ENCODE results near the gene DHRS13. TPM values are rescaled to one million over a fixed set of nuclear protein-coding genes. Genes with fewer than 3 reads are reported as not detected.
A peak's percentile ranks its signal among the peaks of the same experiment; 100 is the strongest.

DHRS13 gene
- total and polyA plus RNA-seq, 11 donors: 2.2 to 6.3 (median 2.9) TPM

DNA sequence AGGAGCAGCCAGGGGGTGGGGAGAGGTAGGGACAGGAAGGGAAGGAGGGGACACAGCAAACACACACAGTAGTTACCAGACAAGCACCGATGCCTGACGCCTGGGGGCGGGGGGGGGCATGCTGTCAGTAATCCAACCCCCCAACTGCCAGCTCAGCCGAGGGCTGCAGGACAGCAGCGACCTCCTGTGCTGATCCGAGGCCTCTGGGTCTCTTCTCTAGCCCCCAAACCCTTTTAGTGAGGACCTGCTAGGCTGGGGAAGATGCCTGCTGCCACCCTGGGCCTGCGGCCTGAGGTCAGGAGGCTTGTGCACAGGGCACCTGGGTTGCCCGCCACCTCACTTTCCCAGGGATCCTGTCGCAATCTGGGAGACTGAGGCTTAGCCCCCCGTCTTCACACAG lies 16.9 kb downstream of the DHRS13 start:
- Histone ChIP-seq H3K27me3 (no peaks in the 10 kb centered on the region), H3K9me3 (no peaks in the 10 kb centered on the region), H3K4me3 (no peak overlapping the region), H3K4me1 (peaks cover 0 to 23% (median 4%) of the 10 kb centered on the region in 12 donors), H3K27ac (no peak overlapping the region), H3K36me3 (peaks cover 0 to 61% (median 41%) of the 10 kb centered on the region in 9 donors)
- intact Hi-C loops (cut with DNase I): loop anchor here in 1 of 10 donors (10.0 kb wide), 1 partner anchor 61 kb away; no protein-coding TSS in a partner anchor
- TF ChIP-seq, protein P1, sequence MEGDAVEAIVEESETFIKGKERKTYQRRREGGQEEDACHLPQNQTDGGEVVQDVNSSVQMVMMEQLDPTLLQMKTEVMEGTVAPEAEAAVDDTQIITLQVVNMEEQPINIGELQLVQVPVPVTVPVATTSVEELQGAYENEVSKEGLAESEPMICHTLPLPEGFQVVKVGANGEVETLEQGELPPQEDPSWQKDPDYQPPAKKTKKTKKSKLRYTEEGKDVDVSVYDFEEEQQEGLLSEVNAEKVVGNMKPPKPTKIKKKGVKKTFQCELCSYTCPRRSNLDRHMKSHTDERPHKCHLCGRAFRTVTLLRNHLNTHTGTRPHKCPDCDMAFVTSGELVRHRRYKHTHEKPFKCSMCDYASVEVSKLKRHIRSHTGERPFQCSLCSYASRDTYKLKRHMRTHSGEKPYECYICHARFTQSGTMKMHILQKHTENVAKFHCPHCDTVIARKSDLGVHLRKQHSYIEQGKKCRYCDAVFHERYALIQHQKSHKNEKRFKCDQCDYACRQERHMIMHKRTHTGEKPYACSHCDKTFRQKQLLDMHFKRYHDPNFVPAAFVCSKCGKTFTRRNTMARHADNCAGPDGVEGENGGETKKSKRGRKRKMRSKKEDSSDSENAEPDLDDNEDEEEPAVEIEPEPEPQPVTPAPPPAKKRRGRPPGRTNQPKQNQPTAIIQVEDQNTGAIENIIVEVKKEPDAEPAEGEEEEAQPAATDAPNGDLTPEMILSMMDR (IDR thresholded peaks at IDR 0.05): no peak
- TF ChIP-seq POLR2A (IDR thresholded peaks at IDR 0.05): no peak
- WGBS, 4 donors: 86 to 92% (median 87%) methylated on average over 5 to 10 of the region's 10 CpGs
- DNase-seq (no peak), ATAC-seq (no peak)

DNA sequence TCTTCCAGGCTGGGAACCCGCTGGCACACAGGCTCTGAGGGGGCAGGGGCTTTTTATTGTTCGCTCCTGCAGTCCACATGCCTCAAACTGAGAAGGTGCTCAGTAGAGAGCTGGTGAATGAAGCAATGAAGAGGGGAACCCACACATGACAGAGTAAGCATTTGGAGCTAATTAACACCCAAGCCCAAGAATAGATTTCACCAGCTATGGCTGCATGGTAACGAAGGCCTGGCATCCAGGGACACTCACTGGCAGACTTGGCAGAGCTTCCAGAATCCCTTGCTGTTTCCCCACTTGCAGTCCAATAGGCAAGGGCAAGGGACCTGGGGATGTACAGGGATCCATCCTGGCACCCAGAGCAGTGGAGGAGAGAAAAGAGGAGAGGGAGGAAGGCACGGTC lies 17.5 kb downstream of the DHRS13 start:
- Histone ChIP-seq H3K4me3 (no peak overlapping the region), H3K4me1 (peaks cover 0 to 17% (median 2%) of the 10 kb centered on the region in 12 donors), H3K9me3 (no peaks in the 10 kb centered on the region), H3K36me3 (peaks cover 0 to 67% (median 47%) of the 10 kb centered on the region in 9 donors), H3K27me3 (no peaks in the 10 kb centered on the region), H3K27ac (no peak overlapping the region)
- DNase-seq (no peak), ATAC-seq (peak in 3 of 4 donors; percentile 20 to 62 (median 48))
- intact Hi-C loops (cut with DNase I): loop anchor here in 1 of 10 donors (10.0 kb wide), 1 partner anchor 61 kb away; no protein-coding TSS in a partner anchor
- 84 to 87% (median 85%) methylated on average over 4 of the region's 4 CpGs for WGBS, 4 donors
- no peak for TF ChIP-seq POLR2A (IDR thresholded peaks at IDR 0.05)
- TF ChIP-seq, protein P1 (IDR thresholded peaks at IDR 0.05): no peak

DNA sequence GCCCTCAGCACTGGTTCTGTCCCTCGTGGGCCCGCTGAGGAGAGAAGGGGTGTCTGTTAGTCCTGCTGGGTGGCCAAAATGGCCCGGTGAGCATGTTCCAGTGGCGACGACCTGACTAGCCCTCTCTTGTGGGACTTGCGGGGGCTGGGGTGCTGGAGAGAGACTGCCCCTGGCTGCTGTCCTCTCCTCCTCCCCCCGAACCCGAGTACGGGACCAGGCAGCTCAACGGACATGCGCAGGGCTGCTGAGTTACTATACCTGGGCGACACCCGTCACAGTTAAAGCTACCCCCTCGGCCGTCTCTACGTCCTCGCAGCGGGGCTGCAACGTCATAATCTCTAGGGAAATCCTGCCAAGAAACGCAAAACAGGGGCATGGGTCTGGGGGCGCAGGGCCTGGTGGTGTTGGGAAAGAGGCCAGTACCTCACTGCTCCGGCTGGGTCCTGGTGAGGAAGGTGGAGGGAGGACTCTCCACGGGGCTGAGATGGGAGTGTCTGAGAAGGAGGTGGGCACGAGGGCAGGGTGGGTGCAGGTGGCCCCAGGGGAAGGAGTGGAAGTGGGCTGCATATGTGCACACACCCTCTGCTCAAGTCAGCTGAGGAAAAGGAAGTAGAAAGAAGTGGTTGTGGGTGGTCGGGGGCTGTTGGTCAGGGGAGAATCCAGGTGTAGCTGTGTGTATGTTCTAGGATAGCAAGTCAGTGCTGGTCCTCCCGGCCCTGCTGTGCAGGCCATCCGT lies 18.7 kb downstream of the DHRS13 start:
- no peak overlapping the region for H3K27ac ChIP-seq
- no peak for ATAC-seq
- peaks cover 0 to 79% (median 59%) of the 10 kb centered on the region in 9 donors for H3K36me3 ChIP-seq
- H3K27me3 ChIP-seq: no peaks in the 10 kb centered on the region
- DNase-seq: no peak
- H3K4me1 ChIP-seq: peaks cover 0 to 16% (median 0%) of the 10 kb centered on the region in 12 donors
- 88 to 92% (median 89%) methylated on average over 21 to 27 of the region's 27 CpGs for WGBS, 4 donors
- intact Hi-C loops (cut with DNase I): loop anchor here in 1 of 10 donors (10.0 kb wide), 1 partner anchor 59 kb away; no protein-coding TSS in a partner anchor
- TF ChIP-seq, protein P1 (IDR thresholded peaks at IDR 0.05): no peak
- TF ChIP-seq POLR2A (IDR thresholded peaks at IDR 0.05): no peak
- no peaks in the 10 kb centered on the region for H3K9me3 ChIP-seq
- no peak overlapping the region for H3K4me3 ChIP-seq

DNA sequence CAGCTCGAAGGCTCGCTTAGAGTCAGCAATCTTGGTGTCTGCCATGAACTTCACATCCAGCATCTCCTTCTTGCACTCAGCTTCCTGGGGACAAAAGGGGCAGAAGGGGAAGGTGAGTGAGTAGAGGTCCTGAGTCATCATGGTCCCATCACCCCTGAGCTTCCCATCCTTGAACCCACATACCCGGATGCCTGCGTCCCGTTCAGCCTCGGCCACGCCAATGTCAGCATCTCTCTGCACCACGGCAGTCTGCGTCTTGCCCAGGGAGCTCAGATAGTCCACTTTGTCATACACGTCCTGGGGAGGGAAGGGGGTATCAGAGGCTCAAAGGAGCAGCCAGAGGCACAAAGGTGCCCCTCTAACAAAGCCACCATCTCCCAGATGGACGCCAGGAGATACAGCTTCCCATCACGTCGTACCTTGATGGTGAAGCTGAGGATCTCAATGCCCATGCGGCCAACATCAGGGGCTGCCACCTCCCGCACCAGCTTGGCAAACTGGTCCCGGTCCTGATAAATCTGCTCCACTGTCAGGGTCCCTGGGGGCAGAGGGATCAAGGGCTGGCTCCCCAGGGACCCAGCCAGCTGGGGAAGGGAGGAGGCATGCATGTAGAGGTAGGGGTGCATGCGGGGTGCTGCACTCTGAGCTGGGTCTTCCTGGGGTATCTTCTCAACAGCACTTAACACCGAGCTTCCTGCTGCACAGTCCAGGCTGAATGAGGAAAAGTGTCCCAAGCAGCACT lies 20.6 kb downstream of the DHRS13 start:
- Histone ChIP-seq H3K36me3 (peaks cover 0 to 84% (median 69%) of the 10 kb centered on the region in 9 donors), H3K27ac (no peak overlapping the region), H3K9me3 (no peaks in the 10 kb centered on the region), H3K4me3 (no peak overlapping the region), H3K27me3 (no peaks in the 10 kb centered on the region), H3K4me1 (peaks cover 0 to 16% (median 0%) of the 10 kb centered on the region in 12 donors)
- ATAC-seq (no peak), DNase-seq (no peak)
- WGBS, 4 donors: 90 to 92% (median 92%) methylated on average over 15 to 18 of the region's 18 CpGs
- TF ChIP-seq, protein P1 (IDR thresholded peaks at IDR 0.05): no peak
- TF ChIP-seq POLR2A (IDR thresholded peaks at IDR 0.05): no peak
- intact Hi-C loops (cut with DNase I): loop anchor here in 1 of 10 donors (10.0 kb wide), 1 partner anchor 58 kb away; no protein-coding TSS in a partner anchor
